ENCODE data around the gene ST3GAL6.

ST3GAL6 gene

GRCh38 chr3:98726084-98726483, 37.1 kb upstream of the ST3GAL6 start:
- TF ChIP-seq EZH2phosphoT487 (IDR thresholded peaks at IDR 0.05; ENCODE audit: borderline replicate concordance, low read length) (no peak), CTCF (IDR thresholded peaks at IDR 0.05; ENCODE audit: low read depth, low read length, poor library complexity, severe bottlenecking) (no peak)
- H3K4me2 ChIP-seq (ENCODE audit: low read length) = no peak overlapping the region
- H3K27me3 ChIP-seq (ENCODE audit: control insufficient read depth, low read length) = no peaks in the 10 kb centered on the region
- peaks cover 6% of the 10 kb centered on the region for H3K4me1 ChIP-seq (ENCODE audit: control insufficient read depth, low read length)
- no peaks in the 10 kb centered on the region for H3K9me2 ChIP-seq (replicated peaks; ENCODE audit: control insufficient read depth, low read length)
- no peak overlapping the region for H3K27ac ChIP-seq (ENCODE audit: low read depth, low read length)
- no peaks in the 10 kb centered on the region for H4K20me1 ChIP-seq (ENCODE audit: control insufficient read depth, insufficient read depth, low read depth, low read length)
- no peaks in the 10 kb centered on the region for H3F3A ChIP-seq (ENCODE audit: control insufficient read depth, insufficient read depth)
- no peak overlapping the region for H3K4me3 ChIP-seq (ENCODE audit: low read length)
- H3K79me2 ChIP-seq (ENCODE audit: control insufficient read depth, low read length) = no peaks in the 10 kb centered on the region
- H3K36me3 ChIP-seq (ENCODE audit: control insufficient read depth, low read length) = no peaks in the 10 kb centered on the region
- H3K9me3 ChIP-seq (ENCODE audit: control insufficient read depth, insufficient read depth, low read length) = no peaks in the 10 kb centered on the region

DNA sequence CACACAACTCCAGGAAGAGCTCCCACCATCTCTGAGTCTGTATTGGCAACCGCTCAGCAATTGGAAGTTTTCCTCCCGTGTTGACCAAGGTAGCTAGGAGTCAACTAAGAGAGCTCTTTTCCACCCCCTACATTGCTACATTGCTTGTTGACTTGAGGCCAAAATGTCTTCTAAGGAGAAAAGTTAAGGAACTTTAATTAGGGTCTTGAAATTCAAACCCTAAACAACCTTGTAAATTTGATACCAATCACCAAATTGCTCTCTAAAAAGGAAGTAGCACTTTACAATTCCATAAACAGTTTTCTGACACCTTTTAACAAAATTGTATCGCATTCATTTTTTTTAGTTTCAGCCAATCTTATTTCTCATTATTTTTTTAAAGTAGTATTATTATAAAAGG, 35.5 kb upstream of the ST3GAL6 start:
- Histone ChIP-seq H3K27ac (ENCODE audit: low read depth, low read length) (no peak overlapping the region), H3K27me3 (ENCODE audit: control insufficient read depth, low read length) (peaks cover 10% of the 10 kb centered on the region), H3K9me2 (replicated peaks; ENCODE audit: control insufficient read depth, low read length) (no peaks in the 10 kb centered on the region), H3K4me1 (ENCODE audit: control insufficient read depth, low read length) (peaks cover 6% of the 10 kb centered on the region), H3K4me2 (ENCODE audit: low read length) (no peak overlapping the region), H3K79me2 (ENCODE audit: control insufficient read depth, low read length) (no peaks in the 10 kb centered on the region), H3K4me3 (ENCODE audit: low read length) (no peak overlapping the region), H4K20me1 (ENCODE audit: control insufficient read depth, insufficient read depth, low read depth, low read length) (no peaks in the 10 kb centered on the region), H3K36me3 (ENCODE audit: control insufficient read depth, low read length) (no peaks in the 10 kb centered on the region), H3F3A (ENCODE audit: control insufficient read depth, insufficient read depth) (no peaks in the 10 kb centered on the region), H3K9me3 (ENCODE audit: control insufficient read depth, insufficient read depth, low read length) (no peaks in the 10 kb centered on the region)
- no peak for TF ChIP-seq EZH2phosphoT487 (IDR thresholded peaks at IDR 0.05; ENCODE audit: borderline replicate concordance, low read length)

DNA sequence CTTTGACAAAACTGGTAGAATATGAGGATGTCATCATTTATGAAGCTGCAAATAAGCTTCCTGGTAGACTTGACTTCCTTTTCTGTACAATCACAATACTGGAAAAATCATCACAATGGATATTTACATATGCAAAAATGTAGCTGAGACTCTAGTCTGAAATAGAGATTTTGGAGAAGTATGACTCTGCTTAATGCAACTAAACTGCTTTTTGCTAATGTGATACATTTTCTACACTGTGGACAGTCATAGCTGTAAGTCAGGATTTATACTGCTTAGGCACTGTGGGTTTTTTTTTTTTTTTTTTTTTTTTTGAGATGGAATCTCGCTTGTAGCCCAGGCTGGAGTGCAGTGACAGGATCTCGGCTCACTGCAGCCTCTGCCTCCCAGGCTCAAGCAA, 34.5 kb upstream of the ST3GAL6 start:
- no peaks in the 10 kb centered on the region for H3K9me2 ChIP-seq (replicated peaks; ENCODE audit: control insufficient read depth, low read length)
- no peak for TF ChIP-seq CTCF (IDR thresholded peaks at IDR 0.05; ENCODE audit: low read depth, low read length, poor library complexity, severe bottlenecking)
- TF ChIP-seq EZH2phosphoT487 (IDR thresholded peaks at IDR 0.05; ENCODE audit: borderline replicate concordance, low read length) = no peak
- H3K36me3 ChIP-seq (ENCODE audit: control insufficient read depth, low read length) = no peaks in the 10 kb centered on the region
- H4K20me1 ChIP-seq (ENCODE audit: control insufficient read depth, insufficient read depth, low read depth, low read length) = no peaks in the 10 kb centered on the region
- H3K4me3 ChIP-seq (ENCODE audit: low read length) = no peak overlapping the region
- H3K27me3 ChIP-seq (ENCODE audit: control insufficient read depth, low read length) = peaks cover 20% of the 10 kb centered on the region
- peaks cover 6% of the 10 kb centered on the region for H3K4me1 ChIP-seq (ENCODE audit: control insufficient read depth, low read length)
- no peak overlapping the region for H3K4me2 ChIP-seq (ENCODE audit: low read length)
- H3F3A ChIP-seq (ENCODE audit: control insufficient read depth, insufficient read depth) = no peaks in the 10 kb centered on the region
- no peaks in the 10 kb centered on the region for H3K79me2 ChIP-seq (ENCODE audit: control insufficient read depth, low read length)
- no peaks in the 10 kb centered on the region for H3K9me3 ChIP-seq (ENCODE audit: control insufficient read depth, insufficient read depth, low read length)
- no peak overlapping the region for H3K27ac ChIP-seq (ENCODE audit: low read depth, low read length)

DNA sequence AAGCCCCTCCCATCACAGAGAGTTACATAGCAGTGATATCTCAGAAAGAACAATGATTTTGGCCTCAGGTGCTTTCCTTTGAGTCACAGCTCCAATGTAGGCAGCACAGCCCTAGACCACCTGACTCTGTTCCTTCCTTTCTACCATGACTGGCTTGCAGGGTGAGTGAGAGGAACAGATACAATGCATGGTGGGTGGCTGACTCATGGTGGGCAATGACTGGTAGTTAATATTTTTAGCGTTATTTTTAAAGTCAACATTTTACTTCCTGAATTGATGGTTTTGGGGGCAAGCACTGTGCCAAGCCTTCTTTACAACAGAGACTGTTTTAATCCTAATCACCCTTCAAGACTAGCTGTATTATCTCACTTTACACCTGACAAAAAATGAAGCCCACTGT, 32.8 kb upstream of the ST3GAL6 start:
- Histone ChIP-seq H3K27me3 (ENCODE audit: control insufficient read depth, low read length) (peaks cover 26% of the 10 kb centered on the region), H3K4me3 (ENCODE audit: low read length) (no peak overlapping the region), H3F3A (ENCODE audit: control insufficient read depth, insufficient read depth) (no peaks in the 10 kb centered on the region), H3K27ac (ENCODE audit: low read depth, low read length) (no peak overlapping the region), H3K4me1 (ENCODE audit: control insufficient read depth, low read length) (peaks cover 6% of the 10 kb centered on the region), H3K36me3 (ENCODE audit: control insufficient read depth, low read length) (no peaks in the 10 kb centered on the region), H3K4me2 (ENCODE audit: low read length) (no peak overlapping the region), H3K9me2 (replicated peaks; ENCODE audit: control insufficient read depth, low read length) (no peaks in the 10 kb centered on the region), H3K79me2 (ENCODE audit: control insufficient read depth, low read length) (no peaks in the 10 kb centered on the region), H3K9me3 (ENCODE audit: control insufficient read depth, insufficient read depth, low read length) (no peaks in the 10 kb centered on the region), H4K20me1 (ENCODE audit: control insufficient read depth, insufficient read depth, low read depth, low read length) (no peaks in the 10 kb centered on the region)
- TF ChIP-seq EZH2phosphoT487 (IDR thresholded peaks at IDR 0.05; ENCODE audit: borderline replicate concordance, low read length) = no peak
- no peak for TF ChIP-seq CTCF (IDR thresholded peaks at IDR 0.05; ENCODE audit: low read depth, low read length, poor library complexity, severe bottlenecking)

All from DOHH2 (cell line).